HG03139 (cell line): Measurements from ENCODE around the gene PRSS33.

Source experiments
- ATAC-seq: cut with Tn5 transposase; IDR thresholded peaks from one replicate; pipeline ENCODE4 v1.9.1; 2021; ENCODE audit not compliant: unreplicated experiment

PRSS33 gene

GRCh38 chr16:2744711-2745110 is 42.6 kb downstream of the PRSS33 start:
- ATAC-seq = no peak

GRCh38 chr16:2743007-2743810 is 44.2 kb downstream of the PRSS33 start:
- ATAC-seq = no peak

GRCh38 chr16:2742323-2743006 is 44.9 kb downstream of the PRSS33 start:
- ATAC-seq = no peak

GRCh38 chr16:2741168-2741567 is 46.2 kb downstream of the PRSS33 start:
- no peak for ATAC-seq

GRCh38 chr16:2740476-2740875 is 46.9 kb downstream of the PRSS33 start:
- no peak for ATAC-seq

- ATAC-seq = no peak
Measured at GRCh38 chr16:2739625-2740430, 47.5 kb downstream of the PRSS33 start.

GRCh38 chr16:2738615-2739014 is 48.7 kb downstream of the PRSS33 start:
- ATAC-seq = no peak

GRCh38 chr16:2737895-2738418 is 49.4 kb downstream of the PRSS33 start:
- no peak for ATAC-seq

- ATAC-seq = no peak
Measured at GRCh38 chr16:2737238-2737605, 50.1 kb downstream of the PRSS33 start.

GRCh38 chr16:2736476-2737237 is 50.7 kb downstream of the PRSS33 start:
- ATAC-seq = no peak

- no peak for ATAC-seq
Measured at GRCh38 chr16:2734844-2735515, 52.4 kb downstream of the PRSS33 start.
